HG02642 (cell line): ENCODE measurements around the gene GUK1.
"Not testable (repeated sequence)": the region's sequence is repeated elsewhere in the genome, so short reads cannot be mapped to it uniquely, and the experiment has no call there.

ENCODE experiments used
- ATAC-seq: cut with Tn5 transposase; IDR thresholded peaks from one replicate; pipeline ENCODE4 v1.9.1; 2021; ENCODE audit warnings: mild to moderate bottlenecking; ENCODE audit not compliant: unreplicated experiment, poor library complexity

The GUK1 gene

DNA sequence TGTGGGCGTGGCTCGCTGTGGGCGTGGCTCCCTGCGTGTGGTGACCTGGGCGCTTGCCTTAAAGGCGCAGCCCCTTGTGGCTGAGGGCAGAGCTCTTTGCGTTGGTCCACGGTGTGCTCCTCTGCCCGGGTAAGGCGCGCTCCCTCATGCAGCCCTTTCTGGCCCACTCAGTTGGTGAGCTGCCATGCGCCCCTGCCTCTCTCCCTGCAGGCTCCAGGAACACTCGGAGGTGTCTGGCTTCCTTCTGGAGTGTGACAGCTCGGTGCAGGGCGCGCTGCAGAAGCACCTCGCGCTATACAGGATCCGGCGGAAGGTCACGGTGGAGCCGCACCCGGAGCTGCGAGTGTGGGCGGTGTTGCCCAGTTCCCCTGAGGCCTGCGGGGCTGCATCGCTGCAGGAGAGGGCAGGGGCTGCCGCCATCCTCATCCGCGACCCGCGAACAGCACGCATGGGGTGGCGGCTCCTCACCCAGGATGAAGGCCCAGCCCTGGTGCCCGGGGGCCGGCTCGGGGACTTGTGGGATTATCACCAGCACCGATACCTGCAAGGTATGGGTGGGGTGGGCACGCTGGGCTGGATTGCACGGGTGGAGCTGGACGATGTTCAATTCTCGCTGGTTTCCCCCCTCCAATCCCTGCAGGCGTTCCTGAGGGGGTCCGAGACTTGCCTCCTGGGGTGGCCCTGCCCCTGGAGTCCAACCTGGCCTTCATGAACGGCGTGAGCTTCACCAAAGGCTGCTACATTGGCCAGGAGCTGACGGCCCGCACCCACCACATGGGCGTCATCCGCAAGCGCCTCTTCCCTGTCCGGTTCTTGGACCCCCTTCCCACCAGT is 34.6 kb downstream of the GUK1 start:
- no peak for ATAC-seq

DNA sequence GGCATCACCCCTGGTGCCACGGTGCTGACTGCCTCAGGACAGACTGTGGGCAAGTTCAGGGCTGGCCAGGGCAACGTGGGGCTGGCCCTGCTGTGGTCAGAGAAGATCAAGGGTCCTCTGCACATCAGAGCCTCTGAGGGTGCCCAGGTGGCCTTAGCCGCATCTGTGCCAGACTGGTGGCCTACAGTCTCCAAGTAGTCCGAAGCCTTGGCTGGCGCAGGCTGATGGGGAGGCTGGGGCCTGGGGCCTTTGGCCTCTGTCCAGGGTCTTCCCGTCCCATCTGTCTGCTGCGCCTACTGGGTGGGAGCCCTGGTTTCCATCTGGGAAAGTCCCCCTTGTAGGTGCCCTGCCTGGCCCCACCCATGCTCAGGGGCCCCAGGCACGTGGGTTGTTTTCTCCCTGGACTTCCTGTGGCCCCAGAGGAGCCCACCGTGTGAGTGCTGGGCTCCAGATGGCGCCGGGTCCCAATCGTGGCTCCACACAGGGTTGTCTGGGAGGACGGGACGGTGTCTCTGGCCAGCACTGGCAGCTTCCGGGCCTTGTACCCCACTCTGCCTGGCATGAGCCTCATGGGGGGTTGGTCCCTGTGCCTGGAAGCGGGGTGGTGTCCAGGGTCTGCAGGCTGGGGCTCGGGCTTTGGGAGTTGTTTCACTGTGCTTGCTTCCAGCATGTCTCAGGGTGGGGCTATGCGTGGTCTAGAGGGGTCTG is 35.4 kb downstream of the GUK1 start:
- ATAC-seq = no peak

DNA sequence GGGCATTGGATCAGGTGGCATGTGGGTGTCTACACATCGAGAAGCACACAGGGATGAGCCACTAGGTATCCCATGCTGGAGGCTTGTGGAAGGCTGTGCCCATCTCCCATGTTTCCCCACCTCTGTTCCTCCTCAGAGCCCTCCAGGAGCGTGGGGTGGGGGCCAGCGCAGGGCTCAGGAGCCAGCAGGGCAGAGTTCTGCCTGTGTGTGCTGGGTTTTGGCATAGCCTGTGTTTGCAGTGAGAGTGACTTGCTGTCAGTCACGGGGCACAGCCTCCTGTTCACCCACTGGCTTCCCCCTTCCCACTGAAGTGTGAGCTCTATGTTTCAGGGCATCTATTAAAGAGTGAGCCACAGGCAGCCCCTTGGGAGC is 35.9 kb downstream of the GUK1 start:
- ATAC-seq = no peak

DNA sequence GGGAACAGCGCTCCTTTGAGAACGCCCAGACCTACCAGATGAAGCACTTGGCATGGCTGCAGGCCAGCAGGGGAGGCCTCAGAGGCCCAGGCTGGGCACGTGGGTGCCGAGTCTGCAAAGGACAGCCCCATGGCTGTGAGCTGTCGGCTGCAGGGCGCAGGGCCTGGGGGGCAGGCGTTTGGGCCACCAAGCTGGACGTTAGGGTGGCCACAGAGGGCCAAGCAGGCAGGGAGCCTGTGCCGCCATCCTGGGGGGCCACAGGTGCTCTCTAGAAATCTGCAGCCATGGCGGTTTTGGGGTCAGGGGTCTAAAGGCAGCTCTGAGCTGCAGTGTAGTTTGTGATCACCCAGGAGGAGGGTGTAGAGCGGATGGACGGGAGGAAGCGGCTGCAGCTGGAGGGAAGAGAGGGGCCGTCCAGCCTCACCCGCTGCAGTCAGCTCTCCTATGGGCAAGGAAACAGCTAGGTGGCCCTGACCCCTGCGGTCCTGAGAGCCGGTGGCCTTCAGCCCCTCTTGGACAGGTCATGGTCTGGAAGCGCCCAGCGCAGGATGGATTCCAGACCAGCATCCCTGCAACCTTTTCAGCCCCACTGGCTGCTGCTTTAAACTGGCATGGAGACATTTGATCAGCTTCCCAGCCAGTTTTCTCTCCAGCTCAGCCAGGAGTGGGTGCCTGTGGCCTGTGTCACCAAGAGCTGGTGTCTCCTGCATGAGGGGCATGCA is 36.5 kb downstream of the GUK1 start:
- ATAC-seq = no peak

DNA sequence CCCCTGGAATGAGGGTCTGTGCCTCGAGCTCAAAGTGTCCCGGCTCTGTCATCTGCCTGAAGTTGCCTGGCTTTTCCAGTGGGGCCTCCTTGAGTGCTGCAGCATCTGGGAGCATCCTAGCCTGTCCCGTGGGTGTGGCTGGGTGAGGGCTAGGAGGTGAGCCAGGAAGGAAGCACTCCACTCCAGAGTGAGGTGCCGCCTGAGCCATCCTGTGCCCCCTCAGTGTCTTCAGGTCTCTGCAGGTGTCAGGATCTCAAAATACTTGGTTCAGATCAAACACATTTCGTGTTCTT is 37.0 kb downstream of the GUK1 start:
- ATAC-seq = no peak

DNA sequence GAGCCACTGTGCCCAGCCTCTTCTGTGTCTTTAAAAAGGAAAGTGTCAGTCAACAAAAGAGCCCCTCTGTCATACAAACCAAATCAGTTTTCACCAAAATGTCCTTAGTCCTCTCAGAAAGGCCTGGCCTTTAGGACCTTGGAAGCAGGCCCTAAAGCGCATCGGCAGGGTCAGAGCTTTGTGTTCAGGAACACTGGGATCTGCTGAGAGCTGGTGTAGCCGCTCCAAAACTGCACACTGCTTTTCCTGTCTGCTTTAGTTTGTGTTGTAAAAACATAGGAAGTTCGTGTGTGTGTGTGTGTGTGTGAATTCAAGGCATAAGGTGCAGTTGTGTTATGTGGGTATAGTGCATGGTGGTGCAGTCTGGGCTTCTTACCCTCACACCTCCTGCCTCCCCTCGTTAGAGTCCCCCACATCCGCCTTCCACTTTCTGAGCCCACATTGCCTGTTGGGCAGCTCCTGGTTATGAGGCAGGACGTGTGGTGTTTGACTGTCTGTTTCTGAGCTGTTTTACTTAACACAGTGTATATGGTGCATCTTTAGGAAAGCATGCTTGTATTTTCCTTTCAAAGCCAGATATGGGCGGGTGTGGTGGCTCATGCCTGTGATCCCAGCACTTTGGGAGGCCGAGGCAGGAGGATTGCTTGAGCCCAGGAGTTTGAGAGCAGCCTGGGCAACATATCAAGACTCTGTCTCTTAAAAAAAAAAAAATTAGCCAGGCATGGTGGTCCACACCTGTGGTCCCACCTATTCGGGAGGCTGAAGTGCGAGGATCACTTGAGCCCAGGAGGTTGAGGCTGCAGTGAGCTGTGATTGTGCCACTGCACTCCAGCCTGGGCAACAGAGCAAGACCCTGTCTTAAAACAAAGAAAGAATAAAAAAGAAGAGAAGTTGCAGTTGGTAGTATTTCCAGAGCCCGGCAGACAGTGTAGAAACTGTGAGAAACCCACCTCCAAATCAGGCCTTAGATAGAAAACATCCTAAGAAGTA is 37.9 kb downstream of the GUK1 start:
- ATAC-seq = no peak

DNA sequence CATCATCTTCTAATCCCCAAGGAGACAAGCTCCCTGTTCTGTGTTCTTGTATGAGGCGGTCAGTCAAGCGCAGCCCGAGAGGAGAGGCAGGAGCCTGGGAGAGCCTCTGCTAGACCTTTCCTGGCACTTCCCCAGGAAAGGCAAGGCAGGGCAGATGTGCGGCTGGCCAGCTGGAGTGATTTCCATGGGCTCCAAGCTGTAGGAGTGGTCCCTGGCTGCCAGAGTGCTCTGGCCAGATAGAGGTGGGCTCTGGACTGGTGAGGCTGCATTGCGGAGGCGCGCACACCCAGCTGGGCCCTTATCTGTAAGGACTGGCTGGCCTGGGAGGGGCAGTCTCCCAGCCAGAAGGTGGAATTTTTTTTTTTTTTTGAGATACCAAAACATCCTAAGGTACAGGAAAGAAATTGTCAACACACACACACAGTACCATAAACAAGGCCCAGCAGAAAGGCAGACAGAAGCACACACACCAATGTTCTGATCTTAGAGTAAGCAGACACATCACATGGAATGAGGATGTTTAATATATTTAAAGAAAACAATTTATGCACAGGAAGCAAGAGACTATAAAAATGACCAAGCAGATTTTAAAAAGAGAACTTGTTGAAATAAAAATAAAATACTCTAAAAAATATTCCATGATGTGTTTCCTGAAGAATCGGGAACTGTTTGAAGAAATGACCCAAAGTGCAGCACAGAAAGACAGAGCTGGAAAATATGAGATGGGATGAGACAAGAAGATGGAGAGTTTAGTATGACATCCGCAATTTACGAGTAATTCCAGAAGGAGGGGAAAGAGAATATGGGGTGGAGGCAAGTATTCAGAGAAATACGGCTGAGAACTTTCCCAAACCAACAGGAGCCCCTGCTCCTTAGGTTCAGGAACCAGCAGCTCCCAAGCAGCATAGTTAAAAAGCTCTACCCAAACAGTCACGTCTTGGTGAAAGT is 38.9 kb downstream of the GUK1 start:
- no peak for ATAC-seq

DNA sequence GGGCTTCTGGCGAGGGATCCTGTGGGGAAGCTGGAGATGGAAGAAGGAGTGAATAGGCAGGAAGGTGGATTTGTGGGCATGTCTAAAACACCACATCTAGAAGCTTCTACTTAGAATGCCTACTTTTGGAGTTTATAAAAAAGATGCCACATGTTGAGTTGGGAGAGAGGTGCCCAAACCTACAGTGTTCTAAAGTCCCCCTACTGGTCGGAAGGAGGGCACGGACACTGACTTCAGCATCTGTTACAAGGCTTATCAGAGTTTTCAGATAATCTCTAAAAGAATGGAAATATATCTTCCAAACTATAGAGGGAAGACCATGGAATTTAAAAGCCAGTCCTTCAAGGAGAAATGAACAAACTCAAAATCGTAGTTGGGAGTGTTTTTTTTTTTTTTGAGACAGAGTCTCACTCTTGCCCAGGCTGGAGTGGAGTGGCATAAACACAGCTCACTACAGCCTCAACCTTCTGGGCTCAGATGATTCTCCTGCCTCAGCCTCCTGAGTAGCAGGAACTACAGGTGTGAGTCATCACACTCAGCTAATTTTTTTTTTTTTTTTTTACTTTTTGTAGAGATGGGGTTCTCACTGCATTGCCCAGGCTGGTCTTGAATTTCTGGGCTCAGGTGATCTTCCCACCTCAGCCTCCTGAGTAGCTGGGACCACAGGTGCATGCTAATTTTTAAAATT is 40.3 kb downstream of the GUK1 start:
- ATAC-seq = no peak

DNA sequence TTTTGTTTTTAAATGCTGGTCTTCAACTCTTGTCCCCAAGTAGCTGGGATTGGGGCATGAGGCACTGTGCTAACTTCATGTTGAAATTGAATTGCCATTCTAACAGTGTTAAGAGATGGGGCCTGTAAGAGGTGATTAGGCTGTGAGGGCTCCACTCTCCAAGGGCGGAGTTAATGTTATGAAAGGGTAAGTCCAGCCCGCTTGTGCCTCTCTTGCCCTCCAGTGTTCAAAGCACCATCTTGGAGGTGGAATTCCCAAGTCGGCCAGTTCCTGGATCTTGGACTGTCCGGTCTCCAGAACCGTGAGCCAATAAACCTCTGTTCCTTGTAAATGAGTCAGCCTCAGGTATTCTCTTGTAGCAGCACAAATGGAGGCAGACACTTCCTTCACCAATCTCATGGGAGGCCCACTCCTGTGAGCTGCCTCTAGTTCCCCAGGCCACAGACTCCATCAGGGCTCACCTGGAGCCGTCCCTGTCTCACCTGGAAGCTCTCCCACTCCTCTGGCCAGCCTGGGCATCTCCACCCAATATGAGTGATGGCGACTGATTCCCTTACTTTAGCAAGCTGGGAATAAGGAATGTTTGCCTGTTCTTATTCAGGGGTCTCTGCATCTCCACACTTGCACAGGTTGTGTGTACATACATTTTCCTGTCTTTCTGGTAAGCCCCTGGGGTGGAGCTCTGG is 41.0 kb downstream of the GUK1 start:
- no peak for ATAC-seq

DNA sequence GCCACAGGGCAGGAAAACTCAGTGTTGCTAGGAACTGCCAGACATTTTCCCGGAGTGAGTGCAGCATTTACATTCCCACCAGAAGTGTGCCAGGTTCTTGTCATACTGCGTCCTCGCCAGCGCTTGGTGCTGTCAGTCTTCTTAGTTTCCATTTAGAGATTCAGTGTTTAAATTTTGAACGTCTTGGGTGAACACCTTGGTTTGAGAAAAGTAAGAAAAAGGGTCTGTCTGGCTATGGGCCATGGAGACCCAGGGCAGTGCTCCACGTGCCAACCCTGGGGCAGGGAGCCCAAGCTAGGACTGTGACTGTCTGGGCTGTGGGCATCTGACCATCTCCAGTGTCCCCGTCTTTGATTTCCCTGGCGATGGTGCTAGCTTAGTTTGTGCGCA is 41.6 kb downstream of the GUK1 start:
- no peak for ATAC-seq

DNA sequence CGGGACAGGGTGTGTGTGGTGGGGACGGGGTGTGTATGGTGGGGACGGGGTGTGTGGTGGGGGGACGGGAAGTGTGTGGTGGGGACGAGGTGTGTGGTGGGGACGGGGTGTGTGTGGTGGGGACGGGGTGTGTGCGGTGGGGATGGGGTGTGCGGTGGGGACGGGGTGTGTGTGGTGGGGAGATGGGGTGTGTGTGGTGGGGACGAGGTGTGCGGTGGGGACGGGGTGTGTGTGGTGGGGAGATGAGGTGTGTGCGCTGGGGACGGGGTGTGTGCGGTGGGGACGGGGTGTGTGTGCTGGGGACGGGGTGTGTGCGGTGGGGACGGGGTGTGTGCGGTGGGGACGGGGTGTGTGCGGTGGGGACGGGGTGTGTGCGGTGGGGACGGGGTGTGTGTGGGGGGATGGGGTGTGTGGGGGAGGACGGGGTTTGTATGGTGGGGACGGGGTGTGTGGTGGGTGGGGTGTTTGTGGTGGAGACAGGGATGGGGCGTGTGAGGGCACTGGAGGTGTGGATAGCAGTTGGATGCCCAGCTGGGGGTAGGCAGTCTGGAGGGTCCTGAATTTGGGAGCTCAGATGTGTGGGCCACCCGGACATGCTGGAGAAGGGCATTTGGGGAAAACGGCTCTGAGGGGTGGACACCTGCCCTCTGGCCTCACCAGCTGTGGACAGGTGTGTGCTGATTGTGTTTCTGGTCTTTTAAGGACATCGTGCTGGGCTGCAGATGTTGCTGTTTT is 42.4 kb downstream of the GUK1 start:
- ATAC-seq = no peak

DNA sequence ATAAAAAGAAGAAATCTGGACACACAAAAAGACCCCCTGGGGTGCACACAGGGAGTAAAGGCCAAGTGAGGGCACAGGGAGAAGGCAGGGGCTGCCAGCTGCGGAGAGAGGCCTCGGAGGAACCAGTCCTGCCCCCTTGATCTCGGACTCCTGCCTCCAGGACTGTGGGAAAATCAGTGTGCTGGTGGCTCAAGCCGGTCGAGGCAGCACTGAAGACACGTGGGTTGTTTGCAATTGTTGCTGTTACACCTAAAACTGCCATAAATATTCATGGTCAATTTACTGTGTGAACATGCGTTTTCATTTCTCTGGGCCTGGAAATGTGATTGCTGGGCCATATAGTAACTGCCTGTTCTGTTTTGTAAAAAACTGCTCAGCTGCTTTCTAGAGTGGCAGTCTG is 44.1 kb downstream of the GUK1 start:
- no peak for ATAC-seq

DNA sequence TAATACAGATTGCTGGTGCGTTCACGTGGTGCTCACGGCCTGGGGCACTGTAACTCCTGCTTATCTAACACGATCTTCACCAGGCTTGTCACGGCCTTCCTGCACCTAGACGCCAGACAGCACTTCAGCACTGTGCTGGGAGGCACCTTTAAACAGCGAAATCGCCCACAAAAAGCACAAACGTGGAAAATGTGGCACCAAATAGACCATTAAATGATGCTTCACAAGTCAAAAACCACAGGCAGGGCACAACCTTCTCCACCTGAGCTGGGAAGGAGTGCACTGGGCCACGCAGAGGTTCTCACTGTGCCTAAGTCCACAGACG is 45.5 kb downstream of the GUK1 start:
- ATAC-seq = no peak

DNA sequence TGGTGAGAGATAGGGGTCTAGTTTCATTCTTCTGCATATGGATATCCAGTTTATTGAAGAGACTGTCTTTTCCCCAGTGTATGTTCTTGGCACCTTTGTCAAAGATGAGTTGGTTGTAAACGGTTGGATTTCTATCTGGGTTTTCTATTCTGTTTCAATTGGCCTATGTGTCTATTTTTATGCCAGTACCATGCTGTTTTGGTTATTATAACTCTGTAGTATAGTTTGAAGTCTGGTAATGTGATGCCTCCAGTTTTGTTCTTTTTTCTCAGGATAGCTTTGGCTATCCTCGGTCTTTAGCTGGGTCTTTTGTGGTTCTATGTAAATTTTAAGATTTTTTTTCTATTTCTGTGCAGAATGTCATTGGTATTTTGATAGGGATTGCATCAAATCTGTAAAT is 48.2 kb downstream of the GUK1 start:
- ATAC-seq = not testable (repeated sequence)

DNA sequence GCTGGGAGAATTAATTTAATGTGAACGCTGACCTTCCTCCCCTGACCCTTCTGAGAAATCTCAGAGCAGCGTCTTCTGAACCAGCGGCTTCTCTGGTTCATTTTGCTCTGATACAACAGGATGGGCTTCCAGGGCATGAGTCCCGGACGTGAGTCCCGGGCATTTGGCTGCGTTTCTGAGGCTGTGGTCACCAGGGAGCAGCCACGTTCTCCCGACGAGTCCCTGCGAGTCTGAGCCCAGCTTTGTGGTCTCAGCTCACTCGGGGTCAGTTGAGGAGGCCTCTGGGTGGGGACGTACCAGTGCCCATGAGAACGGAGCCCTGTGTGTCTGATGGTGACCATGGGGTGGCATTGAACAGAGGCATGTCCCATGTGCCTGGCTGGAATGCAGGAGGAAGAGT is 50.1 kb downstream of the GUK1 start:
- no peak for ATAC-seq

DNA sequence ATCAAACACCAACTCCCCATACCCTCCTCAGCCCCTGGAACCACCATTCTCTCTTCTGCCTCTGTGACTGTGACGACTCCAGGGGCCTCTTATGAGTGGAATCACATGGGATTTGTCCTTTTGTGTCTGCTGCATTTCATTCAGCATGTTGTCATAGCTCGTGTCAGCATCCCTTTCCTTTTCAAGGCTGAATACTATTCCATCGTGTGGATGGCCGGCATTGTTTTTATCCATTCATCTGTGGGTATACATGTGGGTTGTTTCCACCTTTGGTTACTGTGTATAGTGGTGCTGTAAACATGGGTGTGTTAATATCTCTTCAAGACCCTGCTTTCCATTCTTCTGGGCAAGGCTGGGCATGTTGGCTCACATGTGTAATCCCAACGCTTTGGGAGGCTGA is 50.7 kb downstream of the GUK1 start:
- ATAC-seq = no peak

DNA sequence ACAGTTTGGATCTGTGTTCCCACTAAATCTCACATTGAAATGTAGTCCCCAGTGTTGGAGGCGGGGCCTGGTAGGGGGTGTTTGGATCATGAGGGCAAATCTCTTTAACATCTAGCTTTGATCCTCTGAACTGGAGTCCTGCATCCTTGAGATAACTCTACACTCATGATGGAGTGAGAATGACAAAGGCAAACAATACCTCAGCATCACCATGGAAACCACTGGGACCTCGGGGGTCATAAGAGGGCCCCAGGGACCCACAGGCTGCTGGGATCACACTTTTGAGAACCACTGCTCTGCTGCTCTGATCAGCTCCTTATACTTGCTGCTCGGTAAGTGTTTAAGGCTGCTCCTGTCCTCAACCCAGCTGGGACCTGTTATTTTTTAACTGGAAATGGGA is 54.4 kb downstream of the GUK1 start:
- no peak for ATAC-seq
